T-cell (primary cell): Measurements from ENCODE around the gene MAN2B1. TPM values are rescaled to one million over a fixed set of nuclear protein-coding genes. Genes with fewer than 3 reads are reported as not detected.
A peak's percentile ranks its signal among the peaks of the same experiment; 100 is the strongest.
"Not testable (repeated sequence)": the region's sequence is repeated elsewhere in the genome, so short reads cannot be mapped to it uniquely, and the experiment has no call there.

Experiments used
- ATAC-seq, 4 experiments: fragments of 200-7000 bp in 3 of 4; fragments of 150-1000 bp in 1 of 4; cut with Tn5 transposase; replicated peaks in 1 of 4; 1 replicate in 3 of 4; 2 replicates in 1 of 4; pipeline ENCODE4 v1.10.0; 2021; ENCODE audit warnings: moderate library complexity in 3 of 4, mild to moderate bottlenecking in 2 of 4, moderate number of reproducible peaks in 1 of 4
- CTCF ChIA-PET, 2 donors: fragments of 300-600 bp; sonication (Branson Sonifier 250); formaldehyde crosslinking; loops; one replicate each; lab custom pipeline; 2022; ENCODE audit warnings: antibody characterized with exemption in 2 of 2; lab: Charles Lee
- POLR2A ChIA-PET, 2 donors: fragments of 300-600 bp; sonication (Branson Sonifier 250); formaldehyde crosslinking; loops; one replicate each; lab custom pipeline; 2022; ENCODE audit warnings: antibody characterized with exemption in 2 of 2; lab: Charles Lee
- DNase-seq, 35 experiments: peaks; one replicate each; pipeline versions ENCODE4 v3.0.0 to v3.0.0-alpha.2; 2013 to 2023
- H3K27ac ChIP-seq: one replicate; pipeline ENCODE4 v1.5.1; 2013; ENCODE audit warnings: low read length
- H3K27me3 ChIP-seq, 2 experiments: replicated peaks in 1 of 2; 1 replicate in 1 of 2; 2 replicates in 1 of 2; pipeline versions ENCODE4 v1.6.1 to v1.7.0; 2013; ENCODE audit warnings: low read length in 1 of 2, mixed read lengths in 1 of 2; ENCODE audit not compliant: control insufficient read depth in 2 of 2, insufficient read depth in 2 of 2; ENCODE audit errors: extremely low read depth in 1 of 2
- H3K36me3 ChIP-seq, 2 donors: 1 replicate in 1 of 2; 2 replicates in 1 of 2; pipeline versions ENCODE4 v1.6.1 to v1.7.0; 2013; ENCODE audit warnings: low read length in 1 of 2; ENCODE audit not compliant: control insufficient read depth in 2 of 2, insufficient read depth in 1 of 2; ENCODE audit errors: extremely low read depth in 1 of 2
- H3K4me1 ChIP-seq, 2 experiments: 1 replicate in 1 of 2; 2 replicates in 1 of 2; pipeline versions ENCODE4 v1.6.1 to v1.7.0; 2013; ENCODE audit warnings: low read length in 2 of 2, mixed read lengths in 1 of 2; ENCODE audit not compliant: insufficient read depth in 2 of 2, control insufficient read depth in 1 of 2; ENCODE audit errors: extremely low read depth in 1 of 2
- H3K4me3 ChIP-seq, 2 donors: 1 replicate in 1 of 2; 2 replicates in 1 of 2; pipeline versions ENCODE4 v1.5.1 to v1.7.0; 2013; ENCODE audit warnings: mild to moderate bottlenecking in 2 of 2, low read length in 1 of 2, moderate library complexity in 1 of 2; ENCODE audit not compliant: control insufficient read depth in 1 of 2; ENCODE audit errors: extremely low read depth in 1 of 2
- H3K9me3 ChIP-seq: 2 replicates; pipeline ENCODE4 v1.7.0; 2013
- H3K27ac Mint-ChIP-seq, 2 donors: one replicate each; pipeline ENCODE4 v1.8.0; 2020 to 2021; ENCODE audit warnings: mild to moderate bottlenecking in 2 of 2, mixed read lengths in 2 of 2
- H3K27me3 Mint-ChIP-seq, 2 donors: one replicate each; pipeline ENCODE4 v1.8.0; 2021 to 2022; ENCODE audit warnings: mixed read lengths in 2 of 2
- H3K36me3 Mint-ChIP-seq: one replicate; pipeline ENCODE4 v1.8.0; 2021; ENCODE audit warnings: mixed read lengths
- H3K4me1 Mint-ChIP-seq, 3 donors: one replicate each; pipeline ENCODE4 v1.8.0; 2020 to 2022; ENCODE audit warnings: mixed read lengths in 3 of 3, mild to moderate bottlenecking in 1 of 3
- H3K4me3 Mint-ChIP-seq, 3 donors: one replicate each; pipeline ENCODE4 v1.8.0; 2020 to 2022; ENCODE audit warnings: mild to moderate bottlenecking in 3 of 3, mixed read lengths in 3 of 3, moderate library complexity in 3 of 3
- H3K9me3 Mint-ChIP-seq, 3 donors: one replicate each; pipeline ENCODE4 v1.8.0; 2020 to 2022; ENCODE audit warnings: mixed read lengths in 3 of 3
- WGBS: methylation state at CpG from one replicate; pipeline ENCODE4 v1.1.5; 2013; ENCODE audit warnings: missing lambda C conversion rate; ENCODE audit not compliant: insufficient coverage; 5-methylcytosine and 5-hydroxymethylcytosine counted together
- total RNA-seq, 35 experiments: library from RNA in 6 of 35; stranded (reverse) in 6 of 35; fragments of 120-200 nt in 1 of 35; gene quantifications; one replicate each; pipeline versions ENCODE4 v1.2.1 to v1.2.4 and lab custom pipeline; 2013 to 2026

MAN2B1 gene
- total RNA-seq, 5 donors from 2014 or later (not counting 1 experiment from before 2014, with no cell fraction given): 96.0 to 159 (median 149) TPM

- DNase-seq: no peak
- Mint-ChIP-seq H3K27me3 (no peaks in the 10 kb centered on the region), H3K4me3 (peak overlapping the region in 1 of 3 donors; percentile 9), H3K9me3 (no peaks in the 10 kb centered on the region), H3K36me3 (peaks cover 13% of the 10 kb centered on the region), H3K4me1 (peaks cover 0 to 2% (median 0%) of the 10 kb centered on the region in 3 donors), H3K27ac (no peak overlapping the region)
- no peak for ATAC-seq
- Histone ChIP-seq H3K36me3 (peaks cover 4 to 16% of the 10 kb centered on the region in 2 donors), H3K27ac (no peak overlapping the region), H3K27me3 (no peaks in the 10 kb centered on the region), H3K9me3 (no peaks in the 10 kb centered on the region), H3K4me3 (no peak overlapping the region), H3K4me1 (no peaks in the 10 kb centered on the region)
- WGBS: 91% methylated on average over 22 of the region's 29 CpGs
- ChIA-PET CTCF (no interaction called here), POLR2A (no interaction called here)
Measured at GRCh38 chr19:12648088-12648487, 18.5 kb downstream of the MAN2B1 start.

GRCh38 chr19:12647490-12648071 lies 19.0 kb downstream of the MAN2B1 start:
- Histone ChIP-seq H3K27ac (no peak overlapping the region), H3K9me3 (no peaks in the 10 kb centered on the region), H3K36me3 (peaks cover 4 to 16% of the 10 kb centered on the region in 2 donors), H3K4me3 (no peak overlapping the region), H3K27me3 (no peaks in the 10 kb centered on the region), H3K4me1 (no peaks in the 10 kb centered on the region)
- CTCF ChIA-PET: no interaction called here
- DNase-seq (peak in 7 of 35 experiments; percentile 12 to 43 (median 20)), ATAC-seq (peak; percentile 49 to 81 (median 54))
- H3K4me1 Mint-ChIP-seq: peaks cover 0 to 2% (median 0%) of the 10 kb centered on the region in 3 donors
- H3K27ac Mint-ChIP-seq: no peak overlapping the region
- peak overlapping the region in 1 of 3 donors; percentile 9 for H3K4me3 Mint-ChIP-seq
- H3K9me3 Mint-ChIP-seq: no peaks in the 10 kb centered on the region
- POLR2A ChIA-PET: no interaction called here
- H3K27me3 Mint-ChIP-seq: no peaks in the 10 kb centered on the region
- peaks cover 13% of the 10 kb centered on the region for H3K36me3 Mint-ChIP-seq
- WGBS: 88% methylated on average over 29 of the region's 31 CpGs

- DNase-seq (no peak), ATAC-seq (peak in 2 of 4 experiments; percentile 14 to 17)
- Mint-ChIP-seq H3K27ac (peak overlapping the region in 1 of 2 donors; percentile 57), H3K4me3 (no peak overlapping the region), H3K36me3 (peaks cover 13% of the 10 kb centered on the region), H3K9me3 (no peaks in the 10 kb centered on the region), H3K27me3 (no peaks in the 10 kb centered on the region), H3K4me1 (peaks cover 0 to 2% (median 0%) of the 10 kb centered on the region in 3 donors)
- H3K36me3 ChIP-seq: peaks cover 4 to 12% of the 10 kb centered on the region in 2 donors
- H3K4me3 ChIP-seq: no peak overlapping the region
- H3K27me3 ChIP-seq: no peaks in the 10 kb centered on the region
- ChIA-PET CTCF (interaction anchor here in 1 of 2 donors (0.5 kb wide), 1 partner anchor 9 kb away, joined by 7 read pairs; no protein-coding TSS in a partner anchor), POLR2A (no interaction called here)
- no peaks in the 10 kb centered on the region for H3K4me1 ChIP-seq
- no peaks in the 10 kb centered on the region for H3K9me3 ChIP-seq
- H3K27ac ChIP-seq: no peak overlapping the region
- WGBS: 82% methylated on average over 3 of the region's 8 CpGs
Measured at GRCh38 chr19:12647047-12647446, 19.5 kb downstream of the MAN2B1 start.

GRCh38 chr19:12646551-12646950 lies 20.0 kb downstream of the MAN2B1 start:
- Histone ChIP-seq H3K4me3 (no peak overlapping the region), H3K27me3 (no peaks in the 10 kb centered on the region), H3K36me3 (peaks cover 4 to 7% of the 10 kb centered on the region in 2 donors), H3K9me3 (no peaks in the 10 kb centered on the region), H3K27ac (no peak overlapping the region), H3K4me1 (no peaks in the 10 kb centered on the region)
- Mint-ChIP-seq H3K36me3 (peaks cover 9% of the 10 kb centered on the region), H3K27me3 (no peaks in the 10 kb centered on the region), H3K4me1 (peaks cover 0 to 2% (median 0%) of the 10 kb centered on the region in 3 donors), H3K27ac (peak overlapping the region in 1 of 2 donors; percentile 57), H3K9me3 (no peaks in the 10 kb centered on the region), H3K4me3 (no peak overlapping the region)
- DNase-seq (no peak), ATAC-seq (no peak)
- 86% methylated on average over 4 of the region's 10 CpGs for WGBS
- ChIA-PET POLR2A (no interaction called here), CTCF (interaction anchor here in 1 of 2 donors (0.5 kb wide), 1 partner anchor 9 kb away, joined by 7 read pairs; no protein-coding TSS in a partner anchor)

GRCh38 chr19:12643716-12644115 lies 22.8 kb downstream of the MAN2B1 start:
- DNase-seq, ATAC-seq, H3K36me3 ChIP-seq, H3K36me3 Mint-ChIP-seq, H3K27me3 Mint-ChIP-seq, H3K9me3 ChIP-seq, H3K4me3 Mint-ChIP-seq, H3K27ac ChIP-seq, H3K27me3 ChIP-seq, CTCF ChIA-PET, H3K4me3 ChIP-seq, H3K27ac Mint-ChIP-seq, H3K9me3 Mint-ChIP-seq, POLR2A ChIA-PET: not testable (repeated sequence)
- peaks cover 0 to 14% of the 10 kb centered on the region in 2 experiments for H3K4me1 ChIP-seq
- 95% methylated on average over 12 of the region's 14 CpGs for WGBS
- H3K4me1 Mint-ChIP-seq: peaks cover 8 to 12% (median 10%) of the 10 kb centered on the region in 3 donors

GRCh38 chr19:12642506-12642905 lies 24.0 kb downstream of the MAN2B1 start:
- POLR2A ChIA-PET: no interaction called here
- DNase-seq: no peak
- Histone ChIP-seq H3K27me3 (no peaks in the 10 kb centered on the region), H3K27ac (no peak overlapping the region), H3K9me3 (no peaks in the 10 kb centered on the region), H3K4me3 (no peak overlapping the region), H3K4me1 (peaks cover 0 to 14% of the 10 kb centered on the region in 2 experiments), H3K36me3 (peaks cover 0 to 4% of the 10 kb centered on the region in 2 donors)
- CTCF ChIA-PET: interaction anchor here in 1 of 2 donors (0.7 kb wide), 1 partner anchor 27 kb away, joined by 3 read pairs; no protein-coding TSS in a partner anchor
- ATAC-seq: no peak
- Mint-ChIP-seq H3K4me3 (no peak overlapping the region), H3K27ac (no peak overlapping the region), H3K9me3 (no peaks in the 10 kb centered on the region), H3K4me1 (peaks cover 8 to 10% (median 10%) of the 10 kb centered on the region in 3 donors), H3K36me3 (peaks cover 4% of the 10 kb centered on the region), H3K27me3 (no peaks in the 10 kb centered on the region)
- 96% methylated on average over 19 of the region's 26 CpGs for WGBS
